IMR-90 (cell line): ENCODE measurements around the gene NKAIN4. TPM values are rescaled to one million over a fixed set of nuclear protein-coding genes. Genes with fewer than 3 reads are reported as not detected.

Experiments
- ATAC-seq: fragments of 200-7000 bp; cut with Tn5 transposase; 2 replicates; pipeline ENCODE4 v1.9.1; 2020; ENCODE audit warnings: low read depth, mild to moderate bottlenecking, moderate library complexity
- BruUV-seq: library from RNA; stranded (reverse); fragments of 400-500 nt; replicated peaks from 2 replicates; lab custom pipeline; 2021; lab: Mats Ljungman, UMichigan
- CTCF ChIA-PET: fragments of 300-600 bp; formaldehyde crosslinking; extraction: SDS; loops from one replicate; lab custom pipeline; 2021; ENCODE audit warnings: antibody characterized with exemption; lab: Yijun Ruan, JAX
- POLR2A ChIA-PET: fragments of 300-600 bp; sonication (Branson Sonifier 250); formaldehyde crosslinking; loops from one replicate; lab custom pipeline; 2022; ENCODE audit warnings: antibody characterized with exemption; ENCODE audit not compliant: unreplicated experiment; lab: Charles Lee
- DNase-seq: peaks from one replicate; pipeline ENCODE4 v3.0.0; 2013
- H2AFZ ChIP-seq: replicated peaks from 2 replicates; pipeline ENCODE3; 2013; ENCODE audit warnings: low read length, mild to moderate bottlenecking; ENCODE audit not compliant: poor library complexity
- H2AK5ac ChIP-seq: 2 replicates; pipeline ENCODE4 v1.6.1; 2013; ENCODE audit warnings: low read depth, low read length, inconsistent platforms
- H2AK9ac ChIP-seq: replicated peaks from 2 replicates; pipeline ENCODE3; 2013; ENCODE audit warnings: mild to moderate bottlenecking, low read depth, low read length, moderate library complexity; ENCODE audit not compliant: poor library complexity
- H2BK120ac ChIP-seq: 2 replicates; pipeline ENCODE4 v1.6.1; 2013; ENCODE audit warnings: low read depth, low read length, inconsistent platforms
- H2BK15ac ChIP-seq: 3 replicates; pipeline ENCODE4 v1.6.1; 2013; ENCODE audit warnings: low read depth, low read length, inconsistent platforms
- H2BK20ac ChIP-seq: 2 replicates; pipeline ENCODE4 v1.6.1; 2013; ENCODE audit warnings: low read depth, mild to moderate bottlenecking, inconsistent platforms, low read length, moderate library complexity
- H2BK5ac ChIP-seq: 2 replicates; pipeline ENCODE4 v1.6.1; 2013; ENCODE audit warnings: mild to moderate bottlenecking, low read depth, low read length, inconsistent platforms; ENCODE audit not compliant: poor library complexity, severe bottlenecking
- H3K14ac ChIP-seq: replicated peaks from 2 replicates; pipeline ENCODE4 v1.6.1; 2013; ENCODE audit warnings: low read depth, low read length, inconsistent platforms
- H3K18ac ChIP-seq: 2 replicates; pipeline ENCODE4 v1.6.1; 2013; ENCODE audit warnings: low read depth, low read length, control low read depth
- H3K23ac ChIP-seq: 2 replicates; pipeline ENCODE4 v1.6.1; 2013; ENCODE audit warnings: low read depth, low read length, inconsistent platforms
- H3K27ac ChIP-seq: 2 replicates; pipeline ENCODE4 v1.5.1; 2013; ENCODE audit warnings: mild to moderate bottlenecking, control low read depth, low read length; ENCODE audit not compliant: insufficient read depth
- H3K27me3 ChIP-seq: 2 replicates; pipeline ENCODE4 v1.6.1; 2013; ENCODE audit warnings: low read length; ENCODE audit not compliant: control insufficient read depth, insufficient read depth
- H3K36me3 ChIP-seq: 2 replicates; pipeline ENCODE4 v1.6.1; 2013; ENCODE audit warnings: low read length, mixed read lengths; ENCODE audit not compliant: control insufficient read depth, insufficient read depth
- H3K4ac ChIP-seq: 2 replicates; pipeline ENCODE4 v1.6.1; 2013; ENCODE audit warnings: low read depth, low read length, inconsistent platforms
- H3K4me1 ChIP-seq: 2 replicates; pipeline ENCODE4 v1.6.1; 2013; ENCODE audit warnings: low read length, mixed read lengths; ENCODE audit not compliant: control insufficient read depth, insufficient read depth
- H3K4me2 ChIP-seq: 2 replicates; pipeline ENCODE4 v1.6.1; 2013; ENCODE audit warnings: low read depth, mild to moderate bottlenecking, control low read depth, low read length, moderate library complexity
- H3K4me3 ChIP-seq: 2 replicates; pipeline ENCODE4 v1.5.1; 2013; ENCODE audit warnings: low read depth, mild to moderate bottlenecking, control low read depth, low read length, moderate library complexity; ENCODE audit not compliant: insufficient read depth
- H3K56ac ChIP-seq: 2 replicates; pipeline ENCODE4 v1.6.1; 2013; ENCODE audit warnings: low read length, inconsistent platforms; ENCODE audit not compliant: insufficient read depth; ENCODE audit errors: extremely low read depth
- H3K79me1 ChIP-seq, 2 experiments: 2 replicates each; pipeline ENCODE4 v1.6.1; 2013; ENCODE audit warnings: low read length in 2 of 2, inconsistent platforms in 1 of 2, low read depth in 1 of 2
- H3K9ac ChIP-seq: 2 replicates; pipeline ENCODE4 v1.6.1; 2013; ENCODE audit warnings: low read depth, low read length, control low read depth
- H3K9me1 ChIP-seq: 2 replicates; pipeline ENCODE4 v1.6.1; 2013; ENCODE audit warnings: low read length, inconsistent platforms; ENCODE audit not compliant: insufficient read depth
- H3K9me3 ChIP-seq: 2 replicates; pipeline ENCODE4 v1.6.1; 2013; ENCODE audit warnings: low read length; ENCODE audit not compliant: control insufficient read depth, insufficient read depth
- H4K20me1 ChIP-seq: 2 replicates; pipeline ENCODE4 v1.6.1; 2013; ENCODE audit warnings: low read length, inconsistent platforms; ENCODE audit not compliant: insufficient read depth
- H4K5ac ChIP-seq: 2 replicates; pipeline ENCODE4 v1.6.1; 2013; ENCODE audit warnings: mild to moderate bottlenecking, low read depth, low read length, control low read depth
- H4K8ac ChIP-seq, 2 experiments: 2 replicates each; pipeline ENCODE4 v1.6.1; 2013; ENCODE audit warnings: low read depth in 2 of 2, low read length in 2 of 2, control low read depth in 1 of 2, inconsistent platforms in 1 of 2
- H4K91ac ChIP-seq: 2 replicates; pipeline ENCODE4 v1.6.1; 2013; ENCODE audit warnings: low read depth, low read length, inconsistent platforms; ENCODE audit not compliant: insufficient read depth
- MAZ ChIP-seq: IDR thresholded peaks from 2 replicates; pipeline ENCODE4 v1.6.1; 2012; ENCODE audit warnings: low read depth, mild to moderate bottlenecking, low read length, improper control_type of control experiment, moderate library complexity, borderline replicate concordance
- MXI1 ChIP-seq: IDR thresholded peaks from 2 replicates; pipeline ENCODE4 v1.6.1; 2012; ENCODE audit warnings: low read depth, mild to moderate bottlenecking, low read length, moderate library complexity, borderline replicate concordance
- WGBS, 2 experiments: methylation state at CpG; one replicate each; pipeline versions ENCODE4 v1.1.5 to v1.1.7; 2013; ENCODE audit warnings: missing lambda C conversion rate in 2 of 2; ENCODE audit not compliant: insufficient read length in 1 of 2; ENCODE audit errors: extremely low coverage in 2 of 2; 5-methylcytosine and 5-hydroxymethylcytosine counted together
- dilution Hi-C: fragments of 300-500 bp; cut with HindIII; formaldehyde crosslinking; loops from one replicate; pipeline ENCODE4 v1.14.3; 2018; ENCODE audit warnings: low sequenced_read_pairs; ENCODE audit not compliant: unreplicated experiment
- in situ Hi-C: fragments of 300-500 bp; cut with MboI; formaldehyde crosslinking; loops from 3 replicates; pipeline ENCODE4 v1.14.3; 2019; ENCODE audit warnings: low sequenced_read_pairs, inconsistent platforms, mixed read lengths
- intact Hi-C: fragments of 100-400 bp; cut with micrococcal nuclease; formaldehyde crosslinking; loops from 2 replicates; pipeline ENCODE4 v1.10.0; 2022
- polyA plus RNA-seq, 3 experiments: library from polyadenylated mRNA; depleted of rRNA; stranded (reverse); fragments of >200 nt; gene quantifications; 2 replicates each; pipeline ENCODE4 v1.2.3, GENCODE V29; 2012; ENCODE audit warnings: low replicate concordance in 1 of 3
- total RNA-seq: library from RNA; depleted of rRNA; stranded (reverse); fragments of >200 nt; gene quantifications from 2 replicates; pipeline ENCODE4 v1.2.3, GENCODE V29; 2012
- TF ChIP-seq, protein P1 (sequence below): conservative IDR thresholded peaks from 2 replicates; pipeline ENCODE4 v1.5.1; 2012; ENCODE audit warnings: mild to moderate bottlenecking, low read depth, low read length, improper control_type of control experiment

The NKAIN4 gene
- total and polyA plus RNA-seq, 2 of the 4 experiments (the other 2 are of a cell fraction) = not detected

DNA sequence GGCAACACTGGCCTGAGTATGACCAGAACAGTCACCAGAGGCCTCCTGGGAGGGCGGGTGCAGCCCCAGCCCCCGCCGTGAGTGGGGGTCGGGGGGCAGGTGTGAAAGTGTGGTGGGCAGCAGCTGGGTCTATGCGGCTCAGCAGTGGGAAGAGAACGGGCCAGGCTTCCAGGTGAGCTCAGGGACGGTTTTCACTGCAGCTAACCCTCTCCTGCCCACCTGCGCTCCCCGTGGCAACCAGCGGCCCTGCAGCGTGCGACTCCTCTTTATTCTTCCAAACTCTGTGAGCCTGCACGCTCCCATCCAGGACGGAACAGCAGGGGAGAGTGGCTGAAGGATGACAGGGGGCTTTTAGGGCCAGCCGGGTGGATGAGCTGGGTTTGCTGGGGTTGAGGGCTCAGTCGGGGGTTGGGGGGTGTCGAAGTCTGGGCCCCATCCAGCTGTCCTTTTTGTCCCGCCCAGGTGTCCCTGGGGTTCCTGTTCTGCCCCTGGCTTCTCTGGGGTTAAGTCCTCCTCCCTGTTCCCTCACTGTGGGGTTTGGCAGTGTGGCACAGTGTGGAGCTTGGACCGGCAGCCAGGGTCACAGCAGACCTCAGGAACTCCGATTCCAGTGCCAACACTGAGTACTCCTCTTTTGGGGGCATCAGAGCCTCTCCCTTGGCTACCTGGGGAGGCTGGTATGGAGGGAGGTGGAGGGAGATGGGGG, 19.4 kb downstream of the NKAIN4 start:
- Histone ChIP-seq H3K4me3 (no peak overlapping the region), H3K27ac (no peak overlapping the region), H2BK15ac (peak overlapping the region; percentile 63; the same call in 1 of the 3 replicates), H4K5ac (no peak overlapping the region), H3K18ac (no peak overlapping the region), H4K8ac (no peak overlapping the region), H2AFZ (peak overlapping the region; percentile 49), H3K27me3 (peaks cover 3% of the 10 kb centered on the region; the same call in 1 of the 2 replicates), H2AK5ac (no peak overlapping the region), H2BK5ac (no peak overlapping the region), H3K4me1 (peaks cover 22% of the 10 kb centered on the region), H2BK120ac (no peak overlapping the region), H3K14ac (no peak overlapping the region), H3K4ac (no peak overlapping the region), H3K56ac (no peak overlapping the region), H3K4me2 (no peak overlapping the region), H2BK20ac (no peak overlapping the region; the same call in 1 of the 2 replicates), H3K79me1 (no peaks in the 10 kb centered on the region), H3K9me3 (no peaks in the 10 kb centered on the region), H4K91ac (no peak overlapping the region), H3K9me1 (peaks cover 10% of the 10 kb centered on the region; the same call in 1 of the 2 replicates), H3K9ac (no peak overlapping the region), H4K20me1 (peaks cover 3% of the 10 kb centered on the region; the same call in 1 of the 2 replicates), H3K36me3 (no peaks in the 10 kb centered on the region), H3K23ac (no peak overlapping the region), H2AK9ac (no peak overlapping the region)
- 50% methylated on average over 2 of the region's 20 CpGs; no CpG with 5 or more reads in 1 of the 2 experiments for WGBS, 2 experiments
- TF ChIP-seq MXI1 (no peak), MAZ (no peak)
- TF ChIP-seq, protein P1, sequence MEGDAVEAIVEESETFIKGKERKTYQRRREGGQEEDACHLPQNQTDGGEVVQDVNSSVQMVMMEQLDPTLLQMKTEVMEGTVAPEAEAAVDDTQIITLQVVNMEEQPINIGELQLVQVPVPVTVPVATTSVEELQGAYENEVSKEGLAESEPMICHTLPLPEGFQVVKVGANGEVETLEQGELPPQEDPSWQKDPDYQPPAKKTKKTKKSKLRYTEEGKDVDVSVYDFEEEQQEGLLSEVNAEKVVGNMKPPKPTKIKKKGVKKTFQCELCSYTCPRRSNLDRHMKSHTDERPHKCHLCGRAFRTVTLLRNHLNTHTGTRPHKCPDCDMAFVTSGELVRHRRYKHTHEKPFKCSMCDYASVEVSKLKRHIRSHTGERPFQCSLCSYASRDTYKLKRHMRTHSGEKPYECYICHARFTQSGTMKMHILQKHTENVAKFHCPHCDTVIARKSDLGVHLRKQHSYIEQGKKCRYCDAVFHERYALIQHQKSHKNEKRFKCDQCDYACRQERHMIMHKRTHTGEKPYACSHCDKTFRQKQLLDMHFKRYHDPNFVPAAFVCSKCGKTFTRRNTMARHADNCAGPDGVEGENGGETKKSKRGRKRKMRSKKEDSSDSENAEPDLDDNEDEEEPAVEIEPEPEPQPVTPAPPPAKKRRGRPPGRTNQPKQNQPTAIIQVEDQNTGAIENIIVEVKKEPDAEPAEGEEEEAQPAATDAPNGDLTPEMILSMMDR = 0 out of 2 replicates have a peak, but pooled peaks have one; percentile 10
- ATAC-seq (no peak), DNase-seq (no peak)
- POLR2A ChIA-PET = no interaction called here
- dilution Hi-C loops = no loop called here
- CTCF ChIA-PET = no interaction called here
- no TSS peak for BruUV-seq
- in situ Hi-C loops = loop anchor here (5.0 kb wide), 1 partner anchor 37 kb away; the partner anchor contains the start of gene ARFGAP1
- intact Hi-C loops = loop anchor here (5.0 kb wide), 1 partner anchor 37 kb away; the partner anchor contains the start of gene ARFGAP1
